CD4-positive, alpha-beta T cell treated with Interleukin-2 at 100 ng/mL for 4 hours (primary cell): Measurements from ENCODE around the gene ECE1.
"Not testable (repeated sequence)": the region's sequence is repeated elsewhere in the genome, so short reads cannot be mapped to it uniquely, and the experiment has no call there.

Experiments used
- DNase-seq: peaks from one replicate; pipeline ENCODE4 v3.0.0-alpha.2; 2020; ENCODE audit warnings: low spot score

Gene ECE1

GRCh38 chr1:21176586-21177555 lies 113.4 kb downstream of the ECE1 start, which contains the start of gene EIF4G3:
TSS of gene EIF4G3 (minus strand) at chr1:21176897. CDS start at chr1:21002742, 174,155 bp downstream.
- DNase-seq: peak; percentile 100

GRCh38 chr1:21175670-21176581 lies 114.3 kb downstream of the ECE1 start:
- peak; percentile 44 for DNase-seq

GRCh38 chr1:21175324-21175669 lies 115.0 kb downstream of the ECE1 start:
- peak; percentile 61 for DNase-seq

- no peak for DNase-seq
Observed at GRCh38 chr1:21174654-21175323, 115.5 kb downstream of the ECE1 start.

GRCh38 chr1:21174230-21174629 lies 116.0 kb downstream of the ECE1 start:
- DNase-seq: no peak

- not testable (repeated sequence) for DNase-seq
Observed at GRCh38 chr1:21173096-21173495, 117.2 kb downstream of the ECE1 start.

- DNase-seq: not testable (repeated sequence)
Observed at GRCh38 chr1:21170837-21171236, 119.4 kb downstream of the ECE1 start.

- DNase-seq: no peak
Observed at GRCh38 chr1:21168444-21168843, 121.8 kb downstream of the ECE1 start.
